T-helper 1 cell treated with Interleukin-12 subunit alpha and Interleukin-12 subunit beta and Interleukin-4 antibody, amounts not matched to agents 30 μg/mL and 1 μg/mL, for 36 hours (primary cell): ENCODE data around the gene KDM4B.

Source experiments
- H3K27ac Mint-ChIP-seq: one replicate; pipeline ENCODE4 v1.8.0; 2021; ENCODE audit warnings: mild to moderate bottlenecking, mixed read lengths
- H3K27me3 Mint-ChIP-seq: one replicate; pipeline ENCODE4 v1.8.0; 2021; ENCODE audit warnings: low read depth, mixed read lengths
- H3K36me3 Mint-ChIP-seq: one replicate; pipeline ENCODE4 v1.8.0; 2021; ENCODE audit warnings: low read depth, mixed read lengths
- H3K4me1 Mint-ChIP-seq: one replicate; pipeline ENCODE4 v1.8.0; 2021; ENCODE audit warnings: low read depth, mixed read lengths
- H3K4me3 Mint-ChIP-seq: one replicate; pipeline ENCODE4 v1.8.0; 2021; ENCODE audit warnings: mild to moderate bottlenecking, moderate library complexity, mixed read lengths
- H3K9me3 Mint-ChIP-seq: one replicate; pipeline ENCODE4 v1.8.0; 2021; ENCODE audit warnings: mixed read lengths

Gene KDM4B

GRCh38 chr19:5113633-5114586, 145.0 kb downstream of the KDM4B start:
- H3K9me3 Mint-ChIP-seq = no peaks in the 10 kb centered on the region
- H3K4me1 Mint-ChIP-seq = no peaks in the 10 kb centered on the region
- no peak overlapping the region for H3K4me3 Mint-ChIP-seq
- H3K27me3 Mint-ChIP-seq = no peaks in the 10 kb centered on the region
- no peak overlapping the region for H3K27ac Mint-ChIP-seq
- peaks cover 10% of the 10 kb centered on the region for H3K36me3 Mint-ChIP-seq

GRCh38 chr19:5114727-5115126, 145.8 kb downstream of the KDM4B start:
- Mint-ChIP-seq H3K4me1 (no peaks in the 10 kb centered on the region), H3K36me3 (peaks cover 10% of the 10 kb centered on the region), H3K4me3 (no peak overlapping the region), H3K27me3 (no peaks in the 10 kb centered on the region), H3K27ac (no peak overlapping the region), H3K9me3 (no peaks in the 10 kb centered on the region)

GRCh38 chr19:5115351-5115750, 146.4 kb downstream of the KDM4B start:
- Mint-ChIP-seq H3K27ac (no peak overlapping the region), H3K4me3 (no peak overlapping the region), H3K9me3 (no peaks in the 10 kb centered on the region), H3K36me3 (peaks cover 10% of the 10 kb centered on the region), H3K27me3 (no peaks in the 10 kb centered on the region), H3K4me1 (no peaks in the 10 kb centered on the region)

GRCh38 chr19:5115771-5116202, 146.9 kb downstream of the KDM4B start:
- no peak overlapping the region for H3K27ac Mint-ChIP-seq

GRCh38 chr19:5116292-5116691, 147.4 kb downstream of the KDM4B start:
- no peak overlapping the region for H3K27ac Mint-ChIP-seq
- H3K36me3 Mint-ChIP-seq = peaks cover 10% of the 10 kb centered on the region

More at GRCh38 chr19:5115771-5116202, 146.9 kb downstream of the KDM4B start:
- H3K4me1 Mint-ChIP-seq = no peaks in the 10 kb centered on the region
- H3K27me3 Mint-ChIP-seq = no peaks in the 10 kb centered on the region
- H3K9me3 Mint-ChIP-seq = no peaks in the 10 kb centered on the region
- peaks cover 10% of the 10 kb centered on the region for H3K36me3 Mint-ChIP-seq
- no peak overlapping the region for H3K4me3 Mint-ChIP-seq

GRCh38 chr19:5117421-5117820, 148.5 kb downstream of the KDM4B start:
- no peak overlapping the region for H3K27ac Mint-ChIP-seq
- H3K27me3 Mint-ChIP-seq = no peaks in the 10 kb centered on the region
- H3K4me3 Mint-ChIP-seq = no peak overlapping the region

More at GRCh38 chr19:5116292-5116691, 147.4 kb downstream of the KDM4B start:
- Mint-ChIP-seq H3K27me3 (no peaks in the 10 kb centered on the region), H3K4me1 (no peaks in the 10 kb centered on the region), H3K4me3 (no peak overlapping the region), H3K9me3 (no peaks in the 10 kb centered on the region)

GRCh38 chr19:5118026-5118425, 149.1 kb downstream of the KDM4B start:
- Mint-ChIP-seq H3K27me3 (no peaks in the 10 kb centered on the region), H3K4me3 (no peak overlapping the region), H3K27ac (no peak overlapping the region), H3K4me1 (no peaks in the 10 kb centered on the region), H3K36me3 (peaks cover 10% of the 10 kb centered on the region), H3K9me3 (no peaks in the 10 kb centered on the region)

More at GRCh38 chr19:5117421-5117820, 148.5 kb downstream of the KDM4B start:
- Mint-ChIP-seq H3K4me1 (no peaks in the 10 kb centered on the region), H3K9me3 (no peaks in the 10 kb centered on the region), H3K36me3 (peaks cover 9% of the 10 kb centered on the region)

- H3K36me3 Mint-ChIP-seq = peaks cover 10% of the 10 kb centered on the region
- H3K9me3 Mint-ChIP-seq = no peaks in the 10 kb centered on the region
- no peak overlapping the region for H3K27ac Mint-ChIP-seq
- H3K4me3 Mint-ChIP-seq = no peak overlapping the region
- no peaks in the 10 kb centered on the region for H3K27me3 Mint-ChIP-seq
- H3K4me1 Mint-ChIP-seq = no peaks in the 10 kb centered on the region
Measured at GRCh38 chr19:5119297-5119998, 150.5 kb downstream of the KDM4B start.

- Mint-ChIP-seq H3K4me3 (no peak overlapping the region), H3K9me3 (no peaks in the 10 kb centered on the region), H3K27me3 (no peaks in the 10 kb centered on the region), H3K4me1 (no peaks in the 10 kb centered on the region), H3K27ac (no peak overlapping the region), H3K36me3 (peaks cover 10% of the 10 kb centered on the region)
Measured at GRCh38 chr19:5120321-5120720, 151.4 kb downstream of the KDM4B start.

GRCh38 chr19:5120833-5121232, 151.9 kb downstream of the KDM4B start:
- H3K4me1 Mint-ChIP-seq = no peaks in the 10 kb centered on the region
- H3K4me3 Mint-ChIP-seq = no peak overlapping the region
- H3K9me3 Mint-ChIP-seq = no peaks in the 10 kb centered on the region
- peaks cover 10% of the 10 kb centered on the region for H3K36me3 Mint-ChIP-seq
- H3K27me3 Mint-ChIP-seq = no peaks in the 10 kb centered on the region
- H3K27ac Mint-ChIP-seq = no peak overlapping the region

GRCh38 chr19:5121266-5122120, 152.6 kb downstream of the KDM4B start:
- Mint-ChIP-seq H3K4me1 (no peaks in the 10 kb centered on the region), H3K4me3 (no peak overlapping the region), H3K9me3 (no peaks in the 10 kb centered on the region), H3K27me3 (no peaks in the 10 kb centered on the region), H3K36me3 (peaks cover 7% of the 10 kb centered on the region), H3K27ac (no peak overlapping the region)

- H3K9me3 Mint-ChIP-seq = no peaks in the 10 kb centered on the region
- H3K4me1 Mint-ChIP-seq = no peaks in the 10 kb centered on the region
- no peak overlapping the region for H3K27ac Mint-ChIP-seq
- H3K27me3 Mint-ChIP-seq = no peaks in the 10 kb centered on the region
- peaks cover 5% of the 10 kb centered on the region for H3K36me3 Mint-ChIP-seq
- H3K4me3 Mint-ChIP-seq = no peak overlapping the region
Measured at GRCh38 chr19:5122121-5122400, 153.1 kb downstream of the KDM4B start.

- Mint-ChIP-seq H3K27ac (no peak overlapping the region), H3K4me1 (no peaks in the 10 kb centered on the region), H3K9me3 (no peaks in the 10 kb centered on the region), H3K27me3 (no peaks in the 10 kb centered on the region), H3K36me3 (peaks cover 5% of the 10 kb centered on the region), H3K4me3 (no peak overlapping the region)
Measured at GRCh38 chr19:5122671-5123409, 153.9 kb downstream of the KDM4B start.

- Mint-ChIP-seq H3K4me1 (no peaks in the 10 kb centered on the region), H3K27ac (no peak overlapping the region), H3K27me3 (no peaks in the 10 kb centered on the region), H3K9me3 (no peaks in the 10 kb centered on the region), H3K4me3 (no peak overlapping the region), H3K36me3 (peaks cover 5% of the 10 kb centered on the region)
Measured at GRCh38 chr19:5123646-5124045, 154.7 kb downstream of the KDM4B start.
